Caco-2 (cell line): ENCODE measurements around the gene RPF1. TPM values are rescaled to one million over a fixed set of nuclear protein-coding genes. Genes with fewer than 3 reads are reported as not detected.

ENCODE experiments used
- BruUV-seq: library from RNA; stranded (reverse); fragments of 400-500 nt; replicated peaks from 2 replicates; lab custom pipeline; 2021; lab: Mats Ljungman, UMichigan
- CTCF ChIA-PET: fragments of 300-600 bp; sonication (Branson Sonifier 250); formaldehyde crosslinking; loops from one replicate; lab custom pipeline; 2022; ENCODE audit warnings: antibody characterized with exemption; lab: Charles Lee
- POLR2A ChIA-PET: fragments of 300-600 bp; sonication (Branson Sonifier 250); formaldehyde crosslinking; loops from one replicate; lab custom pipeline; 2022; ENCODE audit warnings: antibody characterized with exemption; lab: Charles Lee
- DNase-seq, 2 experiments: peaks; one replicate each; pipeline versions ENCODE4 v3.0.0 to v3.0.0-alpha.2; 2020 to 2022
- H3K27me3 ChIP-seq: replicated peaks from 2 replicates; pipeline ENCODE4 v1.6.0; 2011; ENCODE audit warnings: low read length; ENCODE audit not compliant: control insufficient read depth, insufficient read depth
- H3K36me3 ChIP-seq: 2 replicates; pipeline ENCODE4 v1.5.1; 2011; ENCODE audit warnings: low read length; ENCODE audit not compliant: control insufficient read depth, insufficient read depth
- H3K4me1 ChIP-seq: fragments of 250-450 bp; sonication (Bioruptor Pico); 2 replicates; pipeline ENCODE4 v1.5.1; 2020; ENCODE audit warnings: mild to moderate bottlenecking
- H3K4me3 ChIP-seq: 2 replicates; pipeline ENCODE4 v1.5.1; 2011; ENCODE audit warnings: low read depth, mild to moderate bottlenecking, control low read depth, low read length
- H3K9me3 ChIP-seq: fragments of 250-450 bp; sonication (Bioruptor Pico); 2 replicates; pipeline ENCODE4 v1.5.1; 2020; ENCODE audit warnings: mild to moderate bottlenecking, moderate library complexity
- H3K27ac Mint-ChIP-seq: one replicate; pipeline ENCODE4 v1.8.0; 2022; ENCODE audit warnings: mixed read lengths; ENCODE audit not compliant: unreplicated experiment
- H3K27me3 Mint-ChIP-seq: one replicate; pipeline ENCODE4 v1.8.0; 2022; ENCODE audit warnings: mixed read lengths; ENCODE audit not compliant: insufficient read depth, unreplicated experiment
- H3K36me3 Mint-ChIP-seq: one replicate; pipeline ENCODE4 v1.8.0; 2022; ENCODE audit warnings: mild to moderate bottlenecking, mixed read lengths; ENCODE audit not compliant: insufficient read depth, unreplicated experiment
- H3K4me1 Mint-ChIP-seq: one replicate; pipeline ENCODE4 v1.8.0; 2022; ENCODE audit warnings: low read depth, mixed read lengths; ENCODE audit not compliant: unreplicated experiment
- H3K4me3 Mint-ChIP-seq: one replicate; pipeline ENCODE4 v1.8.0; 2022; ENCODE audit warnings: mild to moderate bottlenecking, moderate library complexity, mixed read lengths; ENCODE audit not compliant: unreplicated experiment
- H3K9me3 Mint-ChIP-seq: one replicate; pipeline ENCODE4 v1.8.0; 2022; ENCODE audit warnings: mixed read lengths; ENCODE audit not compliant: unreplicated experiment
- CTCF ChIP-seq, 2 experiments: fragments of 200-600 bp in 1 of 2; IDR thresholded peaks; 1 replicate in 1 of 2; 2 replicates in 1 of 2; pipeline versions ENCODE4 v1.5.1 to v1.8.0; 2011 to 2022; ENCODE audit warnings: antibody characterized with exemption in 1 of 2, control low read depth in 1 of 2, inconsistent platforms in 1 of 2, low read depth in 1 of 2, low read length in 1 of 2, mild to moderate bottlenecking in 1 of 2, moderate library complexity in 1 of 2; ENCODE audit not compliant: insufficient read depth in 1 of 2, severe bottlenecking in 1 of 2, unreplicated experiment in 1 of 2
- intact Hi-C: fragments of 100-400 bp; cut with micrococcal nuclease; formaldehyde crosslinking; loops from one replicate; pipeline ENCODE4 v1.10.0; 2022; ENCODE audit not compliant: unreplicated experiment
- total RNA-seq: library from RNA; stranded (reverse); gene quantifications from 2 replicates; pipeline ENCODE4 v1.2.3, GENCODE V29; 2022

RPF1 gene
- total RNA-seq, 1 experiment from 2014 or later, result 15.7 TPM

GRCh38 chr1:84504580-84505492, 25.8 kb downstream of the RPF1 start:
- H3K4me3 ChIP-seq, result peak overlapping the region; percentile 81
- intact Hi-C loops, result loop anchor here (10.0 kb wide), 1 partner anchor 120 kb away; no protein-coding TSS in a partner anchor
- Mint-ChIP-seq H3K4me3 (peak overlapping the region; percentile 88), H3K36me3 (peaks cover 15% of the 10 kb centered on the region), H3K4me1 (no peaks in the 10 kb centered on the region), H3K9me3 (no peaks in the 10 kb centered on the region), H3K27me3 (no peaks in the 10 kb centered on the region), H3K27ac (peak overlapping the region; percentile 95)
- no peaks in the 10 kb centered on the region for H3K27me3 ChIP-seq
- DNase-seq, result no peak
- POLR2A ChIA-PET, result no interaction called here
- CTCF ChIA-PET, result interaction anchor here (2.2 kb wide), 1 partner anchor 69 kb away, joined by 4 read pairs; the partner anchor contains the start of gene CTBS
- peaks cover 7% of the 10 kb centered on the region; the same call in 1 of the 2 replicates for H3K4me1 ChIP-seq
- TF ChIP-seq CTCF (IDR thresholded peaks at IDR 0.05; ENCODE audit: insufficient read depth in 1 of 2, low read depth in 1 of 2, low read length in 1 of 2, severe bottlenecking in 1 of 2, unreplicated experiment in 1 of 2), result no peak
- BruUV-seq, result TSS peak; percentile 39
- H3K36me3 ChIP-seq, result no peaks in the 10 kb centered on the region
- H3K9me3 ChIP-seq, result no peaks in the 10 kb centered on the region

- Mint-ChIP-seq H3K27ac (peak overlapping the region; percentile 95), H3K4me3 (peak overlapping the region; percentile 88), H3K4me1 (no peaks in the 10 kb centered on the region), H3K27me3 (no peaks in the 10 kb centered on the region), H3K9me3 (no peaks in the 10 kb centered on the region), H3K36me3 (peaks cover 15% of the 10 kb centered on the region)
- ChIA-PET CTCF (interaction anchor here (1.1 to 2.2 kb wide), 2 partner anchors 26 to 68 kb away, joined by 4 to 5 read pairs; partner anchors contain the start of gene CTBS), POLR2A (interaction anchor here (1.0 kb wide), 1 partner anchor 69 kb away, joined by 3 read pairs; the partner anchor contains the start of gene CTBS)
- H3K4me3 ChIP-seq, result peak overlapping the region; percentile 81
- H3K27me3 ChIP-seq, result no peaks in the 10 kb centered on the region
- H3K9me3 ChIP-seq, result no peaks in the 10 kb centered on the region
- BruUV-seq, result no TSS peak
- peaks cover 7% of the 10 kb centered on the region; the same call in 1 of the 2 replicates for H3K4me1 ChIP-seq
- H3K36me3 ChIP-seq, result no peaks in the 10 kb centered on the region
- no peak for TF ChIP-seq CTCF (IDR thresholded peaks at IDR 0.05; ENCODE audit: insufficient read depth in 1 of 2, low read depth in 1 of 2, low read length in 1 of 2, severe bottlenecking in 1 of 2, unreplicated experiment in 1 of 2)
- peak in 1 of 2 experiments; percentile 36 for DNase-seq
- intact Hi-C loops, result loop anchor here (1.0 to 10.0 kb wide), 4 partner anchors 26 to 185 kb away; partner anchors contain the start of genes CTBS, RPF1 and SSX2IP
These were observed 26.5 kb downstream of the RPF1 start for GRCh38 chr1:84505493-84506001.
